PC-3 (cell line): ENCODE results near the gene TMBIM1. TPM values are rescaled to one million over a fixed set of nuclear protein-coding genes. Genes with fewer than 3 reads are reported as not detected.

Experiments
- ATAC-seq: fragments of 200-7000 bp; cut with Tn5 transposase; 2 replicates; pipeline ENCODE4 v1.9.1; 2020; ENCODE audit warnings: mild to moderate bottlenecking, moderate library complexity
- BruUV-seq: library from RNA; stranded (reverse); fragments of 400-500 nt; replicated peaks from 2 replicates; lab custom pipeline; 2021; lab: Mats Ljungman, UMichigan
- CTCF ChIA-PET: fragments of 300-600 bp; sonication (Branson Sonifier 250); formaldehyde crosslinking; loops from one replicate; lab custom pipeline; 2022; ENCODE audit warnings: antibody characterized with exemption; lab: Charles Lee
- POLR2A ChIA-PET: fragments of 300-600 bp; sonication (Branson Sonifier 250); formaldehyde crosslinking; loops from one replicate; lab custom pipeline; 2022; ENCODE audit warnings: antibody characterized with exemption; ENCODE audit not compliant: unreplicated experiment; lab: Charles Lee
- DNase-seq: peaks from one replicate; pipeline ENCODE4 v3.0.0-alpha.2; 2015
- H2AFZ ChIP-seq: fragments of 300-600 bp; sonication (generic); 2 replicates; pipeline ENCODE4 v1.6.0; 2016; ENCODE audit warnings: antibody characterized with exemption, low read length
- H3F3A ChIP-seq: fragments of 300-600 bp; sonication (generic); one replicate; pipeline ENCODE4 v1.6.0; 2017; ENCODE audit warnings: antibody characterized with exemption, low read length, control low read depth, mild to moderate bottlenecking; ENCODE audit not compliant: unreplicated experiment
- H3K27ac ChIP-seq: fragments of 300-600 bp; sonication (generic); 2 replicates; pipeline ENCODE4 v1.5.1; 2016; ENCODE audit warnings: mild to moderate bottlenecking, low read length
- H3K27me3 ChIP-seq: fragments of 300-600 bp; sonication (generic); 2 replicates; pipeline ENCODE4 v1.6.1; 2016; ENCODE audit warnings: low read length, mixed read lengths
- H3K36me3 ChIP-seq: fragments of 300-600 bp; sonication (generic); 2 replicates; pipeline ENCODE4 v1.6.1; 2016; ENCODE audit warnings: low read depth, mixed run types, low read length, mixed read lengths
- H3K4me1 ChIP-seq: fragments of 300-600 bp; sonication (generic); 2 replicates; pipeline ENCODE4 v1.5.1; 2016; ENCODE audit warnings: low read length; ENCODE audit not compliant: insufficient read depth
- H3K4me2 ChIP-seq: fragments of 300-600 bp; sonication (generic); 2 replicates; pipeline ENCODE4 v1.6.0; 2016; ENCODE audit warnings: low read length
- H3K4me3 ChIP-seq: fragments of 300-600 bp; sonication (generic); 2 replicates; pipeline ENCODE4 v1.5.1; 2016; ENCODE audit warnings: mild to moderate bottlenecking, low read length, mixed read lengths
- H3K79me2 ChIP-seq: fragments of 300-600 bp; sonication (generic); 2 replicates; pipeline ENCODE4 v1.6.1; 2017; ENCODE audit warnings: low read length, mixed read lengths
- H3K9ac ChIP-seq: fragments of 300-600 bp; sonication (generic); 2 replicates; pipeline ENCODE4 v1.6.0; 2016; ENCODE audit warnings: mild to moderate bottlenecking, low read length
- H3K9me2 ChIP-seq: fragments of 300-600 bp; sonication (generic); replicated peaks from 2 replicates; pipeline ENCODE4 v1.6.1; 2016; ENCODE audit warnings: mixed run types, low read length, mixed read lengths
- H3K9me3 ChIP-seq: fragments of 300-600 bp; sonication (generic); 2 replicates; pipeline ENCODE4 v1.6.1; 2016; ENCODE audit warnings: low read length, mixed read lengths
- H4K20me1 ChIP-seq: fragments of 300-600 bp; sonication (generic); 2 replicates; pipeline ENCODE4 v1.6.1; 2016; ENCODE audit warnings: low read length, mixed read lengths
- CTCF ChIP-seq: fragments of 300-600 bp; sonication (generic); conservative IDR thresholded peaks from 2 replicates; pipeline ENCODE4 v1.5.1; 2017; ENCODE audit warnings: antibody characterized with exemption, low read depth, mild to moderate bottlenecking, low read length
- EZH2 ChIP-seq: fragments of 300-600 bp; sonication (generic); IDR thresholded peaks from one replicate; pipeline ENCODE4 v1.6.1; 2017; ENCODE audit warnings: antibody characterized with exemption, mild to moderate bottlenecking, low read length; ENCODE audit not compliant: unreplicated experiment
- EZH2phosphoT487 ChIP-seq: fragments of 300-600 bp; sonication (generic); IDR thresholded peaks from 2 replicates; pipeline ENCODE4 v1.6.1; 2018; ENCODE audit warnings: mild to moderate bottlenecking, antibody characterized with exemption, low read length, borderline replicate concordance
- intact Hi-C: fragments of 100-400 bp; cut with micrococcal nuclease; formaldehyde crosslinking; loops from 2 replicates; pipeline ENCODE4 v1.9.0; 2023
- total RNA-seq: library from RNA; depleted of rRNA; stranded (reverse); fragments of >200 nt; gene quantifications from 2 replicates; pipeline ENCODE4 v1.2.3, GENCODE V29; 2014

Gene TMBIM1
- total RNA-seq, 1 experiment from 2014 or later, result 45.0 TPM

GRCh38 chr2:218267259-218267658 lies 25.0 kb downstream of the TMBIM1 start:
- ATAC-seq, result no peak
- Histone ChIP-seq H3K27me3 (no peaks in the 10 kb centered on the region), H3K4me2 (no peak overlapping the region), H3K79me2 (peaks cover 34% of the 10 kb centered on the region), H3F3A (no peaks in the 10 kb centered on the region), H2AFZ (no peak overlapping the region), H3K36me3 (peaks cover 10% of the 10 kb centered on the region), H4K20me1 (no peaks in the 10 kb centered on the region), H3K27ac (no peak overlapping the region), H3K9me2 (no peaks in the 10 kb centered on the region), H3K9me3 (no peaks in the 10 kb centered on the region), H3K4me1 (peaks cover 11% of the 10 kb centered on the region), H3K9ac (no peak overlapping the region), H3K4me3 (no peak overlapping the region)
- ChIA-PET CTCF (no interaction called here), POLR2A (no interaction called here)
- intact Hi-C loops, result no loop called here
- DNase-seq, result no peak
- TF ChIP-seq EZH2, result no peak
- no peak for TF ChIP-seq CTCF
- TF ChIP-seq EZH2phosphoT487, result no peak
- no TSS peak for BruUV-seq

GRCh38 chr2:218266316-218266979 lies 25.9 kb downstream of the TMBIM1 start:
- ChIA-PET POLR2A (no interaction called here), CTCF (no interaction called here)
- Histone ChIP-seq H3K27ac (no peak overlapping the region), H3K27me3 (no peaks in the 10 kb centered on the region), H3K36me3 (peaks cover 10% of the 10 kb centered on the region), H3K9me3 (no peaks in the 10 kb centered on the region), H3K4me2 (no peak overlapping the region), H3F3A (no peaks in the 10 kb centered on the region), H3K4me3 (no peak overlapping the region), H2AFZ (no peak overlapping the region), H3K79me2 (peaks cover 27% of the 10 kb centered on the region), H4K20me1 (no peaks in the 10 kb centered on the region), H3K4me1 (peaks cover 3% of the 10 kb centered on the region), H3K9ac (no peak overlapping the region), H3K9me2 (no peaks in the 10 kb centered on the region)
- no TSS peak for BruUV-seq
- ATAC-seq, result no peak
- no peak for DNase-seq
- intact Hi-C loops, result no loop called here
- TF ChIP-seq CTCF (no peak), EZH2 (no peak)

GRCh38 chr2:218265626-218266025 lies 26.7 kb downstream of the TMBIM1 start:
- Histone ChIP-seq H2AFZ (no peak overlapping the region), H4K20me1 (no peaks in the 10 kb centered on the region), H3K9me3 (no peaks in the 10 kb centered on the region), H3K9ac (no peak overlapping the region), H3K27me3 (no peaks in the 10 kb centered on the region), H3K4me1 (no peaks in the 10 kb centered on the region), H3K27ac (no peak overlapping the region), H3K79me2 (peaks cover 19% of the 10 kb centered on the region), H3K9me2 (no peaks in the 10 kb centered on the region), H3K36me3 (peaks cover 10% of the 10 kb centered on the region), H3K4me2 (no peak overlapping the region), H3K4me3 (no peak overlapping the region), H3F3A (no peaks in the 10 kb centered on the region)
- ChIA-PET POLR2A (no interaction called here), CTCF (no interaction called here)
- ATAC-seq, result no peak
- DNase-seq, result no peak
- TF ChIP-seq EZH2, result no peak
- no peak for TF ChIP-seq CTCF
- TF ChIP-seq EZH2phosphoT487, result no peak
- intact Hi-C loops, result no loop called here
- no TSS peak for BruUV-seq
